GM19025 (cell line): ENCODE measurements around the gene KRTAP5-3.

Experiments used
- ATAC-seq: cut with Tn5 transposase; IDR thresholded peaks from one replicate; pipeline ENCODE4 v1.9.1; 2021; ENCODE audit warnings: mild to moderate bottlenecking, low read depth, moderate library complexity; ENCODE audit not compliant: unreplicated experiment

KRTAP5-3 gene

DNA sequence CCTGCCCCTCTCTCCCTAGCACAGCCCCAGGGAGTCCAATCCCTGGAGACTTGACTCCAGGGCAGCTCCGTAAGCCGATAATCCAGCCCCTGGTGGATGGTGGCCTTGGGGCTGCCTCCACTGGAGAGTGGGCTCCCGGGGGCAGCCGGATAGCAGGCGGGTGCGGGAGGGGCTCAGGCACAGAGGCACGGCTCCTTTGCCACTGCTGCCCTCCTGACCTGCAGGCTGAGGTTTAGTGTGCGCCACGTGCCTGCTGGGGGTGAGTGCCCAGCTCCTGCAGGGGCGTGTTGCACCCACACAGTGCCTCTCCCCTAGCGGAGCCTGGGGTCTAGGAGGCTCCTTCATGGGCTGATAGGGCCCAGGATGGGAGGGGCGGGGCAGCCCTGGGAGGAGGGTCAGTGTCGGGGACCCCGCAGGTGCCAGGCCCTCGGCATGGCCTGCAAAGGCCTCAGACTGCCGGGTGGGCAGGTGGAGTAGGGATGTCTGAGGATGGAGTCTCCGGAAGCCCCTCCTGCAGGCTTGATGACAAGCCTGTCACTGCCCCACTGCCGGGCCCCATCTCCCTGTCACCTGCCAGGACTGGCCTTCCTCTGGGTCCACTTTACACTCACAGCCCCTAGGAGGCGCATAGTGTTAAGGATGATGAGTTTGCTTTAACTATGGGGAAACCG is 41.7 kb downstream of the KRTAP5-3 start:
- ATAC-seq = no peak

DNA sequence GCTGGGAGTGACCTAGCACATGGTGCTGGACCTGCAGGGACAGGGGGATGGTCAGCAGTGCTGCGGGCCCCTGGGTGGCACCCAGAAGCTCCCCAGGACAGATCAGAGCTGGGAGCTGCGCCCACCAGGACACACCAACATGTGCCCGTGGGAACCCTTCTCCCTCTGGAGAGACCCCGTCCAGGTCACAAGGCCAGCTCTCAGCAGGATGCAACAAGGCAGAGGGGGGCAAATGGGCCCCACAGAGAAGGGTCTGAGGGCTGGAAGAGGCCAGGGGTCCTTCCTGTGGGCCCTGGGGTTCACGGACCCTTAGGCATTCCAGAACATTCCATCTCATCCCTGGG is 42.4 kb downstream of the KRTAP5-3 start:
- ATAC-seq = no peak

DNA sequence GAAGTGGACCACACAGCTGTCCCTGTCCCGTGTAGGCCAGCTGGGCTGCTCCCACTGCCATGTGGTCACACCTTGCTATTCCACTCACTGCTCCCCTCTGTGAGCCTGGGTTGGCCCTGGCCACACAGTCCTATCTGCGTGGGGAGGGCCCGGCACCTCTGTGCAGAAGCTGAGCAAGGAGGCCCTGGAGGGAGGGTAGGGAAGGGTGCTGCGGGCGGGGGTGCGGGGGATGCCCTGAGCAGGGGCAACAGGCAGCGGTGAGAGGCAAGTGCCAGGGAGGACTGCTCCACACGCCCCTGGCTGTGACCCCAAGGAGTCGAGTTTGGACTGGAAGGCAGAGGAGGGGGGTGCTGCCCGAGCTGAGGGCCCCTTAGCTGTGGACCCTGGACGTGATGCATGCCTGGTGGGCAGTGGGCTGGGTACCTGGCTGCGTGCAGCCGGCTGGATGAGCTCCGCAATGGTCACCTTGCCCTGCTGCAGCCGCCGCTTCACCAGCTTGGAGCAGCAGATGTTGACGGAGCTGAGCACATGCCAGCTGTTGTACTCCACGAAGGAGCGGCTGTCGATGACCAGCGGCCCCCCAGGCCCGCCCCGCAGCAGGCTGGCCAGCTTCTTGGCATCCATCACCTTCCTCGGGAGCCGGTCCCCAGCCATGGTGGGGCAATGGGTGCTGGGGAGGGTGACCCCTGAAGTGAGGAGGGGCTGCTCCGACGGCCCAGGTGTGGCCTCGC is 42.9 kb downstream of the KRTAP5-3 start:
- ATAC-seq = no peak

DNA sequence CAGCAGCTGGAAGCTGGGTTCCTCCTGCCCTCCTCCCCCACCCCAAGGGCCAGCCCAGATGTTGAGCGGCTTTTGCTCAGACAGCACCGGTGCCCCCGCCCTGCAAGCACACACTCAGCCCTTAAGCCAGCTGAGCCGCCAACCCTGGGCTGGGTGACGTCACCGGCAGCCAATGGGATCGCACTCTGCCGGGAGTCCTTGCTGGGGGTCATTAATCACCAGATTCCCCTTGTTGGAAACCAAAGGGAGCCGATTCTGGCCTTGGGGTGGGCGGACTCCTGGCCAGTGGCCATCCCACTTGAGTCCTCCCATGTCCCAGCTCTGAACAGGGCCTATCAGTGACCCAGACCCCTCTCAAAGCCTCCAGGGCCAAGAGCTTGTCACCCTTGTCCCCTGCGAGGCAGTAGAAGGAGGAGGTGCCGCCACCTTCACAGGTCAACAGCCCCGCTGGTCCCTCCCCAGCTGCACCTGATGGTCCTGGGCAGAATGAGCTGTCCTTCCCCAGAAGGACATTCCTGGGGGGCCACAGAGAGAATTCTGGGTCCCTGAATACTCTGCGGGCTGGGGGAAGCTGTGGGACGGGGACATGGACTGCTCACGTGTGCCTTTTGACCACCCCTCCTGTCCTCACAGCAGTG is 43.6 kb downstream of the KRTAP5-3 start:
- ATAC-seq = no peak

DNA sequence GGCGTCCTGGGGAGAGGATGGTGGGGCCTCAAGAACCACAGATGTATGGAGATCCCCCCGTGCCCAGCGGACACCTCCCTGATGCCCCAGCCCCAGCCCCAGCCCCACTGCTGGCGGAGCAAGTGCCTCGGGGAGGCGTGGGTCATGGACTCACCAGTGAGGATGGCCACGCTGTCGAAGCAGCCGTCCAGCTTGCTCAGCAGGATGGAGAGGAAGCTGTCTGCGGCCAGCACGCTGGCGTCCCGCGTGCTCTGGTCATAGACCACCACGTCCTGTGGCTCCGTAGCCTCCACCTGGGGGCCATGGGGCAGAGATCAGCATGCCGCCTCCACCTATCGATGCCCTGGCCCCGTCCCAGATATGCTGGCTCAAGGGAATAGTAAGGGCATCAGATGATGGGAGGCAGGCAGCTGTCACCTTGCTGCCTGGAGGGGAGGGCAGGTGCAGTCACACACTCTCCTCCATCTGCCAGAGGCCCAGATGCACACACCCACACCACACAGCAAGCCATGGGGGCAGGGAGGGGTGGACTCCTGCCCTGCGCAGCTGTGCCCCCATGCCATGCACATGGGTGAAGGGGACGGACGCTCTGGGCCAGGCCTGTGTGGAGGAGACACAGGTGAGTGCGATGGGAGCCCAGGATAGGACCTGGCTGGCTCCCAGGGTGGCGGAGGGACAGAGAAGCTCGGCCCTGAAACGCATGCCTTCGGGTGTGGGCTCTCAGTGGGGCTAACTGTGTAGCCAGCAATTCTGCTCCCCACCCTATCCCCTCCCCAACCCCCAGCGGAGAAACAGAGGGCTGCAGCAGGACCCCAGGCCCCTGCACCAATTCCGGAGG is 44.3 kb downstream of the KRTAP5-3 start:
- ATAC-seq = no peak

DNA sequence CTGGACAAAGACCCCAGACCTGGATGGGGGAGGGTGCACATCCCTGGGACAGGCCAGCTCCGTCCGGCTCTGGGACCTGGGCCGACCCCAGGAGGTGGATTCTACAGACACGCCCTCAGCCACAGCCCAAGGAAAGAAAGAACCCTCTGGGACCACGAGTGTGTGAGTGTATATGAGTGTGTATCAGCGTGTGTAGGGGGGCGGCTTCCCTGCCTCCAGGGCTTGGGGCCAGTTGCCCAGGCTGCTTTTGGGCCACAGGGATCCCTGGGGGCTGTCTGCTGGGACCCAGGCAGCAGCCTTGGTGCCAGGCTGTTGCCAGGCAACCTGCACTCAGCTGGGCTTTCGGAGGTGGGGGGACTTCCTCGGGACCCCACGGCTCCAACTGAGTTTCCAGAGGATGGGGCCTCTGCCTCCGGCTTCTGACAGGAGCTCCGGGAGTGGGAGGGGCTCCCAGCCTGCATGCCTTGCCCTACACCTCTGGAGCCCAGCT is 45.1 kb downstream of the KRTAP5-3 start:
- no peak for ATAC-seq

DNA sequence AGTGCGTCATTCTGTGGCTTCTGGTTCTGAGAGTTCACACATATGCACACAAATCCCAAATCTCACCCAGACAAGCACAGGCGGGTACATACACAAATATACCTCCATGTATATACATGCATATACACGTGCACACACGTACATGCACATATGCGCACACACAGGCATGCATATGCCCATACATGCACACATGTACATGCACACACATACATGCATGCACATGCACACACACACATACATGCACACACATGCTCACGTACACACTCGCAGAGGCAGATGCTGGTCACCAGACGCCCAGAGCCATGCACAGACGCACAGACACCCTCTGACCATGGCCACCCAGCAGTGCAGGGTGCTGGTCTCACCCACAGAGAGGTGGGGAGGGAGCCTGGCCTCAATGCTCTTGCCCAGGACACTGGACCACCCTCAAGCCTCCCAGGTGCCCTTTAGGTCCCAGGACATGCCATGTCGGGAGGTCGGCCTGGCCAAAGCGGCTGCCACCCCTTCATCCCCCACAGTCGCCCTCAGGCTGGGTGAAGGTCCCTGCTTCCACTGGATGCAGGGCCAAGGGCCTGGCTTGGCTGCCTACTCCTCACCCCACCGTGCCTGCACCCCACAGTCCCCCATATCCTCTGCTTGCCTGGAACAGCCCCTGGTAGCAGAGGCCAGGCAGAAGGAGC is 45.7 kb downstream of the KRTAP5-3 start:
- no peak for ATAC-seq

DNA sequence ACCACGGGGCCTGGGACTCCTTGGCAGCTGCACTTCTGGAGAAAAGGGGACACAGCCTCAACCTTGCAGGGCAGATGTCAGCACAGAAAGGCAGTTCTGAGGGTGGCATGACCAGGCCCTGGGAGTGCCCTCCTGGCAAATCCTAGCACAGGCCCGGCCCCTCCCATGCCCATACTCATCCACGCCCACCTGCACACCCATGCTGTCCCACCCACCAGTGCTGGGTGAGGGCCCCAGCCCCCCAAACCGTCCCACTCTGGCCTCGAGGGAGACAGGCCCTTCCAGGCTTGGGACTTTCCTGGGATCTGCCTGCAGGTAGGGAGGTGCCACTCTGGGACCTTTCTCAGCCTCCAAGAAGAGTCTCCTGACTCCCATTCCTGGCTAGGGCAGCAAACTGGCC is 46.3 kb downstream of the KRTAP5-3 start:
- ATAC-seq = no peak

DNA sequence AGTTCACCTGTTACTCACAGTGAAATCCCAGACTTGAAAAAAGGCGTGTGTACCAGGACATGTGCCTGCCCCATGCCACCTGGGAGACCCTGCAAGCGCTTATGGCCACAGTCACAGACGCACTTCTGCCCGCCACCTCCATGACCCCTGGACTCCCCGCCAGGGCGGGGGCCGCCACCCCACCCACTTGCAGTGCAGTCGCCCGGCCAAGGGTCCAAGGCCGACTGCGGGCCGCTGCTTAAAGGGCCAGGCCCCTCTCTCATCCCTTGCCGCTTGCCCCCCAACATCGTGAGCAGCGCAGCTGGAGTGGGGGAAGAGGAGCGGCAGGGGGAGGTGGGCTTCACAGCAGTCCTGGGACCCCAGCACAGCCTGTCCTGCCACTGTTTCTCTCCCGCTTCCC is 47.0 kb downstream of the KRTAP5-3 start:
- no peak for ATAC-seq

DNA sequence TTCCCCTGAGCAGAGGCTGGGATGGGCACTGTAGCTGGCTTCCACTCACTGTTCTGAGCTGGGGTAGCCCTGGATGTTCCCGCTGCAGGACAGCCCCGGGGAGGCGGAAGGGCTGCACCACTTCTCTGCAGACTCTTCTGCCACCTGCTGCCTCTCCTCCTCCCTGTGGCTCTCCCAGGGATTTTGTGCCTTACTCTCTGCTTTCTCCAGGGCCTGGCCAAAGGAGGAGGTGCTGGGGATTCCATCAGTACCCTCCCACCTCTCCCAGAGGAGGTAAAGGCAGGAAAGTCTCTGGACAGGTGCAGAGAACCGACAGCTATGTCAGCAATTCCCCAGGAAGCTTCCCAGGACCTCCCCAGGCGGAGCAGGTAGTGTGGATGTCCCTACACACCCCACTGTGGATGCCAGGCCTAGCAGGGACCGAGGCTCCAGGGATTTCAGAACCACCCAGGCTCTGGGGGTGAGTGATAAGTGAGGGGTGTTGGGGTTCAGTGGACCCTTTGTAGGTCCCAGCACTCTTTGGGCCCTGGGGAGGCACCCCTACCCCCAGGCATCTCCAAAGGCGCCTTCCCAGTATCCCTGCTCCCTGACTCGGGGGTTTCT is 47.5 kb downstream of the KRTAP5-3 start:
- ATAC-seq = no peak

DNA sequence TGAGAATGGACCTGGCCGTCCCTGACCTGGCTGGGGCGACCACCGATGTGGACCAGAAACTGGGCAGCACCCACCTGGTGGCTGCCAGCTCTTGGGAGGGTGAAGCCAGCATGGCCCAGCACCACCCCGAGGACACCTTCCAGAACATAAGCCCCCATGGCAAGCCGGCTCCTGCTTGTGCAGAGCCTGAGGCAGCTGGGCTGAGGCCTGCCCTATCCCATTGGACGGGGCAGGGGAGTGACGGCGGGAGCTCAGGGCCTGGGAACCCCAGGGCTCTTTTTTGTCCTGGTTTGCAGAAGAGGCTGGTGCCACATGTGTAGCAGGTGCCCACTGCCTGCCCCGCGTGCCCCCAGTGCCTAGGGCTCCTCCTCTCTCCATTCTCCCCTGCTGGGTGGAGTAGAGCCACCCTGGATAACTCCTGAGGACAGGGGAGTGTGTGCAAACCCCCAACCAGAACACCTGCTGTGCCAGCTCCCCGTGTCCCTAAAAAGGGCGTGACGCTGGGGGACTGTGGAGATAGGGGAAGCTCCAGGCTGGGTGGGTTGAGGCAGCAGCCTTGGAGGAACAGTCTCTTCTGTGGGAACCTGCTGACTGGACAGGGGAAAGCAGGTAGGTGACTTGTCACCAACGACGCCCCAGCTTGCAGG is 48.1 kb downstream of the KRTAP5-3 start:
- no peak for ATAC-seq

DNA sequence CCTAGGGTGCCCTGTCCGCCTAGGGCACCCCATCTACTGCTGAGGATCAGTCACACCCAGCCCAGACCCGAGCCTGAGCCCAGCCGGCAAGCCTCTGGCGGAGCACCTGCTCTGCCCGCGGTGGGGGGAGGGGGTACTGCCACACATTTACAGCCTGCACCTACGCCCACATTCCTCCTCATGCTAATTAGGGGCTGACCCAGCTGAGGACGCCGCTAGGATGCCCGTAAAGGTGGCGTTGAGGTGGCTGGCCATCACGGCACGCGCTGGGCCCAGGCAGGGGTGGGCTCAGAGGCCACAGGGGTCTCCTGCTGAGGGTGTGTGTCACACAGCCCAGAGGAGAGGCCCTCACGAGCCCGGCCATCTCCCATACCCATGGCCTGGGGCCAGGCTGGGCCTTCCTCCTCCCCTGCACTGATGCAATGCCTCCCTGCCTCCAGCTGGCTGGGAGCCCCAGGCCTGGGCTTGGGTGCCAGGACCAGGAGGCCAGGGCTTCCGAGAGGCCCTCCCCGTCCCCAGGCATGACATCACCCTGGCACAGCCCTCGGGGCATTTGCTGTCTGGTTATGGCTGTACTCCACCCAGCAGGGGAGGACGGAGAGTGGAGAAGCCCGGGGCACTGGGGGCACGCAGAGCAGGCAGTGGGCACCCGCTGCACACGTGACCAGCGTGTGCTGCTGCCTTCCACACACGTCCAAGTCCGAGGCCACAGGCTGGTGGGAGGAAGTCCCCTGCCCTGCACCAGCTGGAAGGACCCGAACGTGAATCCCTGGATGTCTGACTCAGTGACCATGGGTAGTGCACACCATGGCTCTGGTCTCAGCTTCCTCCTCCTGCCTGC is 48.9 kb downstream of the KRTAP5-3 start:
- no peak for ATAC-seq

DNA sequence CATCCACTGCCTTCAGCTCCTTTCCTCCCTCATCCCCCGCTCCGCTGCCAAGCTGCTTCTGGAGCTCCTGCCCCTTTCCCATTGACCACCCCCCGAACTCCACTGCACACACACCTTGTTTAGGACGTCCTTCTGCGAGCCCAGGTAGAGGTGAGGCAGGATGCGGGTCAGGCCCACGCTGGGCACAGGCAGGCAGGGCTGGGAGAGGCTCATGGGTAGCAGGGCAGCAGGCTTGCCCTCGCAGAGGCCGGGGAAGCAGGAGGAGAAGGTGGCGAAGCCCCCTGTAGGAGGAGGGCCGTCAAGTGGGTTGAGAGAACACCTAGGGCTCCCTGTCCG is 49.5 kb downstream of the KRTAP5-3 start:
- ATAC-seq = no peak

DNA sequence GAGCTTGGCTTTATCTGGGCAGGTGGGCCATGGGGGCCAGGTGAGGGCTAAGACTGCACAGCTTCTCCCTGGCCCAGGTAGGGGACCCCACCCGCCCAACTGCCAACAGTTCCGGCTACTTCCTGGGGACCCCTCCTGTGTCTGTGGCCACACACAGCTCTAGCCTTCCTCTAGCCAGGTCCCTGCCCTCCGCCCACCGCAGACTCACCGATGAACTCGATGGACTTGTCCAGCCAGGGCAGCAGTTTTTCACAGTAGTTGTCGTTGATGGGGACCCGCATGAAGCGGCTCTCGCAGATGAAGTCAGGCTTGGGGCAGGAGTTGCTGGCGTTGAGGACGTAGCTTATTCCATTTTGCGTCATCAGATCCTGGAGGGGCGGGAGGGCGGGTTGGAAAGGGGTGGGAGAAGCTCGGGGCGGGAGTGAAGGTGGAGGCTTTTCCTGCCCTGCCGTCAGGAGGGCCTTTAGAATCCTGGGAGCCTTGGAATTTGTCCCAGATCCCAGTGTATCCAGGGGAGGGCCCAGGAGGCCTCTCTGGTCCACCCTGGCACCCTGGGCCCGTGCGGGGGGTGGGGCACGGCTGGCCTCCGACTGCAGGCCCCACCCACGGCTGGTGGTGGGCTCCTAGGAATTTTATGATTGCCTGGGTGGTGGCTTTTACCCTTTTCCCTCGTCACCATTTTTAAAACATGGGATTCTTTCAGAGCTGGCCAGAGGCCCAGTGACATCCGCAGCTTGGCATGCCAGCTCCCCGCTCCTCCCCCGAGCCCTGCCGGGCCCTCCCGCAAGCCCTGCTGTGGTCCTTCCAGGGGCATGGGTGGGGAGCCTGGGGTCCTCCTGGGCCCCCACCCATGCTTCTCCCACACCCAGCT is 50.1 kb downstream of the KRTAP5-3 start:
- ATAC-seq = no peak
